HepG2 (cell line): ENCODE data around the gene ERBB4. TPM values are rescaled to one million over a fixed set of nuclear protein-coding genes. Genes with fewer than 3 reads are reported as not detected.
A peak's percentile ranks its signal among the peaks of the same experiment; 100 is the strongest.

Experiments used
- ATAC-seq: fragments of 200-7000 bp; cut with Tn5 transposase; 3 replicates; pipeline ENCODE4 v1.9.1; 2020; ENCODE audit warnings: mild to moderate bottlenecking, moderate library complexity
- BruUV-seq: library from RNA; stranded (reverse); fragments of 400-500 nt; replicated peaks from 2 replicates; lab custom pipeline; 2021; lab: Mats Ljungman, UMichigan
- CTCF ChIA-PET: fragments of 300-600 bp; formaldehyde crosslinking; extraction: SDS; loops from one replicate; lab custom pipeline; 2021; ENCODE audit warnings: low total read pairs, inconsistent platforms, low intra/inter-chr PET ratio; lab: Yijun Ruan, JAX
- POLR2A ChIA-PET: fragments of 350-600 bp; sonication (Branson Sonifier 250); formaldehyde crosslinking; loops from one replicate; lab custom pipeline; 2020; ENCODE audit warnings: antibody characterized with exemption, inconsistent platforms; lab: Yijun Ruan, JAX
- DNase-seq: peaks from one replicate; pipeline ENCODE4 v3.0.0-alpha.2; 2015; ENCODE audit warnings: low spot score
- FAIRE-seq: peaks from 3 replicates; lab custom pipeline; 2011; peaks lifted over from hg19 to GRCh38; lab: Jason Lieb, UNC
- H2AFZ ChIP-seq: one replicate; pipeline ENCODE4 v1.6.1; 2011; ENCODE audit warnings: low read length, inconsistent platforms
- H3K27ac ChIP-seq: fragments of 300-600 bp; 3 replicates; pipeline ENCODE4 v1.8.0; 2011; ENCODE audit warnings: mixed run types, mild to moderate bottlenecking, mixed read lengths, low read length, inconsistent platforms; ENCODE audit not compliant: insufficient read depth; ENCODE audit errors: extremely low read length
- H3K27me3 ChIP-seq, 2 experiments: fragments of 200-600 bp in 1 of 2; 2 replicates in 1 of 2; 3 replicates in 1 of 2; pipeline versions ENCODE4 v1.6.0 to v1.8.0; 2011; ENCODE audit warnings: low read length in 2 of 2, mild to moderate bottlenecking in 2 of 2, moderate library complexity in 2 of 2, inconsistent platforms in 1 of 2; ENCODE audit not compliant: insufficient read depth in 2 of 2, control insufficient read depth in 1 of 2
- H3K36me3 ChIP-seq, 2 experiments: fragments of 200-600 bp in 1 of 2; replicated peaks in 1 of 2; 2 replicates in 1 of 2; 3 replicates in 1 of 2; pipeline versions ENCODE4 v1.5.1 to v1.8.0; 2011; ENCODE audit warnings: low read length in 2 of 2, inconsistent platforms in 1 of 2; ENCODE audit not compliant: insufficient read depth in 2 of 2, control insufficient read depth in 1 of 2
- H3K4me1 ChIP-seq: 2 replicates; pipeline ENCODE4 v1.5.1; 2012; ENCODE audit warnings: low read length, inconsistent platforms; ENCODE audit not compliant: insufficient read depth
- H3K4me2 ChIP-seq: 2 replicates; pipeline ENCODE4 v1.6.0; 2011; ENCODE audit warnings: low read depth, low read length, inconsistent platforms
- H3K4me3 ChIP-seq, 3 experiments: fragments of 200-600 bp in 1 of 3; sonication (generic), shearing (Covaris generic) in 1 of 3; replicated peaks in 1 of 3; 2 replicates each; pipeline ENCODE4 v1.5.1; 2011 to 2016; ENCODE audit warnings: low read length in 3 of 3, inconsistent platforms in 2 of 3, low read depth in 2 of 3, mild to moderate bottlenecking in 2 of 3, control low read depth in 1 of 3, mixed read lengths in 1 of 3; ENCODE audit not compliant: insufficient read depth in 1 of 3
- H3K79me2 ChIP-seq: one replicate; pipeline ENCODE4 v1.6.1; 2011; ENCODE audit warnings: low read length, inconsistent platforms; ENCODE audit not compliant: insufficient read depth
- H3K9ac ChIP-seq: 2 replicates; pipeline ENCODE4 v1.6.0; 2011; ENCODE audit warnings: mild to moderate bottlenecking, low read depth, low read length, inconsistent platforms; ENCODE audit not compliant: insufficient read depth
- H3K9me3 ChIP-seq: 2 replicates; pipeline ENCODE4 v1.5.1; 2012; ENCODE audit warnings: mild to moderate bottlenecking, low read length
- H4K20me1 ChIP-seq: 2 replicates; pipeline ENCODE4 v1.6.0; 2011; ENCODE audit warnings: inconsistent platforms, mild to moderate bottlenecking, low read length, moderate library complexity; ENCODE audit not compliant: insufficient read depth
- ATF7 ChIP-seq, 2 experiments: fragments of 450-650 bp in 1 of 2; sonication (generic) in 1 of 2; formaldehyde crosslinking in 1 of 2; IDR thresholded peaks; 2 replicates each; pipeline versions ENCODE4 v1.4.0 to v1.6.1; 2016 to 2020; ENCODE audit warnings: antibody characterized with exemption in 1 of 2, mild to moderate bottlenecking in 1 of 2, missing genetic modification reagents in 1 of 2
- DPF2 ChIP-seq: sonication (generic); formaldehyde crosslinking; IDR thresholded peaks from 2 replicates; pipeline ENCODE4 v1.4.0; 2020; ENCODE audit warnings: mild to moderate bottlenecking, low read depth, missing genetic modification reagents, borderline replicate concordance
- FLYWCH1 ChIP-seq: sonication (generic); formaldehyde crosslinking; IDR thresholded peaks from 2 replicates; pipeline ENCODE4 v1.8.1; 2023; ENCODE audit warnings: mild to moderate bottlenecking, missing genetic modification reagents
- FOSL1 ChIP-seq: sonication (generic); formaldehyde crosslinking; IDR thresholded peaks from 2 replicates; pipeline ENCODE4 v1.9.0; 2021; ENCODE audit warnings: missing genetic modification reagents, borderline replicate concordance
- GFI1 ChIP-seq: sonication (generic); formaldehyde crosslinking; IDR thresholded peaks from 2 replicates; pipeline ENCODE4 v1.5.0; 2020; ENCODE audit warnings: missing genetic modification reagents, mild to moderate bottlenecking, borderline replicate concordance
- MBNL3 ChIP-seq: fragments of 250-450 bp; sonication (Bioruptor Pico); conservative IDR thresholded peaks from 2 replicates; pipeline ENCODE4 v1.8.0; 2022; ENCODE audit warnings: mild to moderate bottlenecking, inconsistent platforms
- MIER2 ChIP-seq: IDR thresholded peaks from 2 replicates; pipeline ENCODE4 v1.6.1; 2016; ENCODE audit warnings: missing biosample characterization, missing genetic modification reagents
- MTA3 ChIP-seq: sonication (generic); formaldehyde crosslinking; IDR thresholded peaks from 2 replicates; pipeline ENCODE4 v1.4.0; 2020; ENCODE audit warnings: missing genetic modification reagents
- PITX1 ChIP-seq: sonication (generic); formaldehyde crosslinking; IDR thresholded peaks from 2 replicates; pipeline ENCODE4 v1.5.1; 2020; ENCODE audit warnings: mild to moderate bottlenecking, missing genetic modification reagents
- POLR2AphosphoS5 ChIP-seq: IDR thresholded peaks from 2 replicates; pipeline ENCODE4 v1.6.1; 2012; ENCODE audit warnings: low read depth, low read length
- RFXAP ChIP-seq: sonication (generic); formaldehyde crosslinking; IDR thresholded peaks from 2 replicates; pipeline ENCODE4 v1.4.0; 2020; ENCODE audit warnings: missing genetic modification reagents, borderline replicate concordance
- TCF7 ChIP-seq: sonication (generic); IDR thresholded peaks from 2 replicates; pipeline ENCODE4 v1.6.1; 2016; ENCODE audit warnings: antibody characterized with exemption, low read depth
- ZNF264 ChIP-seq: sonication (generic); formaldehyde crosslinking; IDR thresholded peaks from 2 replicates; pipeline ENCODE4 v1.4.0; 2020; ENCODE audit warnings: missing genetic modification reagents
- ZNF782 ChIP-seq: sonication (generic); formaldehyde crosslinking; IDR thresholded peaks from 2 replicates; pipeline ENCODE4 v1.4.0; 2020; ENCODE audit warnings: missing genetic modification reagents, mild to moderate bottlenecking, borderline replicate concordance
- WGBS: methylation state at CpG from one replicate; pipeline ENCODE4 v1.1.6; 2017; ENCODE audit warnings: low lambda C conversion rate; 5-methylcytosine and 5-hydroxymethylcytosine counted together
- in situ Hi-C: cut with HindIII; loops from 2 replicates; pipeline ENCODE4 v1.10.0; 2017; ENCODE audit warnings: low pct_unique_long_range_greater_than_20kb; ENCODE audit not compliant: extremely low pct_ligation_motif_present
- intact Hi-C: fragments of 100-400 bp; cut with micrococcal nuclease; formaldehyde crosslinking; loops from one replicate; pipeline ENCODE4 v1.10.0; 2022; ENCODE audit not compliant: unreplicated experiment
- polyA plus RNA-seq, 8 experiments: library from polyadenylated mRNA; depleted of rRNA in 3 of 8; stranded (reverse) in 7 of 8; unstranded in 1 of 8; fragments of >200 nt; fragmentation: Illumina TruSeq in 4 of 8; extraction: Trizol in 4 of 8; gene quantifications; 2 replicates each; pipeline versions ENCODE4 v1.2.1 to v1.2.3, GENCODE V29; 2011 to 2016; ENCODE audit warnings: low read depth in 4 of 8, missing spikeins in 1 of 8, mixed read lengths in 1 of 8; ENCODE audit not compliant: insufficient read depth in 1 of 8
- total RNA-seq, 5 experiments: library from RNA; depleted of rRNA; stranded (reverse); fragments of >200 nt; fragmentation: Illumina TruSeq; extraction: Trizol; gene quantifications; 2 replicates each; pipeline ENCODE4 v1.2.3, GENCODE V29; 2016; ENCODE audit warnings: low read depth in 1 of 5
- TF ChIP-seq, protein P1 (sequence below): sonication (generic); formaldehyde crosslinking; IDR thresholded peaks from 2 replicates; pipeline ENCODE4 v1.4.0; 2020; ENCODE audit warnings: missing genetic modification reagents, mild to moderate bottlenecking, borderline replicate concordance
- TF ChIP-seq, protein P2 (sequence below): sonication (generic); formaldehyde crosslinking; IDR thresholded peaks from 2 replicates; pipeline ENCODE4 v1.4.0; 2020; ENCODE audit warnings: missing genetic modification reagents
- TF ChIP-seq, protein P3 (sequence below): sonication (generic); formaldehyde crosslinking; IDR thresholded peaks from 2 replicates; pipeline ENCODE4 v1.4.0; 2020; ENCODE audit warnings: missing genetic modification reagents

Gene ERBB4
- total and polyA plus RNA-seq, 2 of the 13 experiments (the other 11 are each of a cell fraction or from before 2014, with no cell fraction given), result not detected

DNA sequence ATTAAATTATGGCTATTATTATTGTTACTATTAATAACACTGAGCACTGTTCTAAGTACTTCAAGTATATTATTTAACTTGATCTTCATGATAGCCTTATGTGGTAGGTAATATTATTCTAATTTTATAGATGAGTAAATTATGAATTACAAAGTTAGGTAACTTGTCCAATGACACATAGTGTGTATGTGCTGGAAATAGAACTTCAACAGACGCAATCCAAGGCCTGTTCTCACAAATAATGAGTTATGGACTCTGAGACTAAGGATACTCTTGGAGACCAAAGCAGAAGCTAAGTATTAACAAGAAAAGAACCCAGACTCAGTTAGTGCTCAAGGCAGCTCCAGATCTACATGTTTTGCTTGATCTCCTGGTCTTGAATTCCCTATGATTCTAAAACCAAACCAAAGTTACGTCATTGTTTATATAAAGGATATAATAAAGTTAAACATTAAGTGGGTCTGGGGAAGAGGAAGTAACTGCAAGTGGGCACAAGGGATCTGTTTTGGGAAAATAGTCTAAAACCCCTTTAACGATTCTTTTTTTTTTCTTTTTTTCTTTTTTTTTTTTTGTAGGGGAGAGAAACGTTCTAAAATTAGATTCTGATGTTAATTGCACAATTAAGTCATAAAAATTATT lies 211.3 kb downstream of the ERBB4 start:
- Histone ChIP-seq H3K9me3 (no peaks in the 10 kb centered on the region), H3K36me3 (no peaks in the 10 kb centered on the region), H4K20me1 (no peaks in the 10 kb centered on the region), H3K9ac (no peak overlapping the region), H2AFZ (no peak overlapping the region), H3K4me2 (peak overlapping the region; percentile 14; the same call in 1 of the 2 replicates), H3K4me3 (no peak overlapping the region; a peak in 1 of 6 replicates), H3K79me2 (no peaks in the 10 kb centered on the region), H3K27ac (no peak overlapping the region), H3K27me3 (no peaks in the 10 kb centered on the region), H3K4me1 (peaks cover 12% of the 10 kb centered on the region)
- POLR2A ChIA-PET, result no interaction called here
- WGBS, result 5% methylated on average over 4 of the region's 4 CpGs
- TF ChIP-seq ATF7 (IDR thresholded peaks at IDR 0.05), result peak; percentile 94
- no peak for TF ChIP-seq ATF7 (CRISPR knock-in tag; IDR thresholded peaks at IDR 0.05)
- TF ChIP-seq, protein P1, sequence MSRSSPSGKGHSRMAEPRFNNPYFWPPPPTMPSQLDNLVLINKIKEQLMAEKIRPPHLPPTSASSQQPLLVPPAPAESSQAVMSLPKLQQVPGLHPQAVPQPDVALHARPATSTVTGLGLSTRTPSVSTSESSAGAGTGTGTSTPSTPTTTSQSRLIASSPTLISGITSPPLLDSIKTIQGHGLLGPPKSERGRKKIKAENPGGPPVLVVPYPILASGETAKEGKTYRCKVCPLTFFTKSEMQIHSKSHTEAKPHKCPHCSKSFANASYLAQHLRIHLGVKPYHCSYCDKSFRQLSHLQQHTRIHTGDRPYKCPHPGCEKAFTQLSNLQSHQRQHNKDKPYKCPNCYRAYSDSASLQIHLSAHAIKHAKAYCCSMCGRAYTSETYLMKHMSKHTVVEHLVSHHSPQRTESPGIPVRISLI (CRISPR knock-in tag), result no peak
- TF ChIP-seq MTA3 (CRISPR knock-in tag), result no peak
- TF ChIP-seq, protein P2, sequence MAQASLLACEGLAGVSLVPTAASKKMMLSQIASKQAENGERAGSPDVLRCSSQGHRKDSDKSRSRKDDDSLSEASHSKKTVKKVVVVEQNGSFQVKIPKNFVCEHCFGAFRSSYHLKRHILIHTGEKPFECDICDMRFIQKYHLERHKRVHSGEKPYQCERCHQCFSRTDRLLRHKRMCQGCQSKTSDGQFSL, result no peak
- no peak for FAIRE-seq
- CTCF ChIA-PET, result no interaction called here
- peak; percentile 35 for DNase-seq
- in situ Hi-C loops, result no loop called here
- no TSS peak for BruUV-seq
- peak; percentile 50 for ATAC-seq
- intact Hi-C loops, result loop anchor here (1.0 kb wide), 1 partner anchor 9 kb away; no protein-coding TSS in a partner anchor

DNA sequence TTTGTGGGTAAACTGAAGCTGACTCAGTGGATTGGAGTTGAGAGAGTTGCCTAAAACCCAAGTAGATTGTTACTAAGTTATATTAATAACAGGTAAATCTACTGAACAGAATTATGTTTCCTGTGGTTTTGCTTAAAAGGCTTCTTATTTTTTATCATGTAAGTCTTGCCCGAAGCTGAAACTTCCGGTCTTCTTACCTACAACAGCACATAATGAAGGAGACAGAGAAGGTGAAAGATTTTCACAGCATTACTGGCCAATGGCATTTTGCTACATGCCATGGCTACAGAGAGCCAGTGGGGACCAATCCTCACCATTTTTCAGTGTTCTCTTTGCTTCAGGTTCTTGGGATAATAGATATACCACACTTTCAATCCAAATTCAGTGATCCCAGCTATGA lies 220.0 kb downstream of the ERBB4 start:
- WGBS, result 70% methylated on average over 2 of the region's 2 CpGs
- H3K27ac ChIP-seq, result no peak overlapping the region
- DNase-seq, result no peak
- H4K20me1 ChIP-seq, result no peaks in the 10 kb centered on the region
- FAIRE-seq, result no peak
- no peaks in the 10 kb centered on the region for H3K9me3 ChIP-seq
- H3K4me2 ChIP-seq, result no peak overlapping the region
- H3K4me1 ChIP-seq, result no peaks in the 10 kb centered on the region
- no peaks in the 10 kb centered on the region for H3K36me3 ChIP-seq
- BruUV-seq, result no TSS peak
- POLR2A ChIA-PET, result no interaction called here
- no peak overlapping the region for H3K9ac ChIP-seq
- H2AFZ ChIP-seq, result no peak overlapping the region
- ATAC-seq, result no peak
- intact Hi-C loops (loop anchor here (1.0 kb wide), 1 partner anchor 9 kb away; no protein-coding TSS in a partner anchor), in situ Hi-C loops (no loop called here)
- no peak overlapping the region for H3K4me3 ChIP-seq
- no peaks in the 10 kb centered on the region for H3K27me3 ChIP-seq
- H3K79me2 ChIP-seq, result no peaks in the 10 kb centered on the region
- CTCF ChIA-PET, result no interaction called here
- TF ChIP-seq FOSL1 (CRISPR knock-in tag) (no peak), MBNL3 (no peak), ZNF264 (CRISPR knock-in tag) (no peak), RFXAP (CRISPR knock-in tag) (no peak), POLR2AphosphoS5 (no peak), ZNF782 (CRISPR knock-in tag) (no peak), GFI1 (no peak), PITX1 (CRISPR knock-in tag) (no peak), DPF2 (CRISPR knock-in tag) (no peak), MIER2 (CRISPR knock-in tag) (no peak), FLYWCH1 (CRISPR knock-in tag) (no peak), TCF7 (no peak)
- TF ChIP-seq, protein P3, sequence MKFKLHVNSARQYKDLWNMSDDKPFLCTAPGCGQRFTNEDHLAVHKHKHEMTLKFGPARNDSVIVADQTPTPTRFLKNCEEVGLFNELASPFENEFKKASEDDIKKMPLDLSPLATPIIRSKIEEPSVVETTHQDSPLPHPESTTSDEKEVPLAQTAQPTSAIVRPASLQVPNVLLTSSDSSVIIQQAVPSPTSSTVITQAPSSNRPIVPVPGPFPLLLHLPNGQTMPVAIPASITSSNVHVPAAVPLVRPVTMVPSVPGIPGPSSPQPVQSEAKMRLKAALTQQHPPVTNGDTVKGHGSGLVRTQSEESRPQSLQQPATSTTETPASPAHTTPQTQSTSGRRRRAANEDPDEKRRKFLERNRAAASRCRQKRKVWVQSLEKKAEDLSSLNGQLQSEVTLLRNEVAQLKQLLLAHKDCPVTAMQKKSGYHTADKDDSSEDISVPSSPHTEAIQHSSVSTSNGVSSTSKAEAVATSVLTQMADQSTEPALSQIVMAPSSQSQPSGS (CRISPR knock-in tag), result no peak
